HG03103 (cell line): ENCODE measurements around the gene CHMP3.

Experiments
- ATAC-seq: cut with Tn5 transposase; IDR thresholded peaks from one replicate; pipeline ENCODE4 v1.9.1; 2021; ENCODE audit warnings: low read depth; ENCODE audit not compliant: unreplicated experiment

The CHMP3 gene

DNA sequence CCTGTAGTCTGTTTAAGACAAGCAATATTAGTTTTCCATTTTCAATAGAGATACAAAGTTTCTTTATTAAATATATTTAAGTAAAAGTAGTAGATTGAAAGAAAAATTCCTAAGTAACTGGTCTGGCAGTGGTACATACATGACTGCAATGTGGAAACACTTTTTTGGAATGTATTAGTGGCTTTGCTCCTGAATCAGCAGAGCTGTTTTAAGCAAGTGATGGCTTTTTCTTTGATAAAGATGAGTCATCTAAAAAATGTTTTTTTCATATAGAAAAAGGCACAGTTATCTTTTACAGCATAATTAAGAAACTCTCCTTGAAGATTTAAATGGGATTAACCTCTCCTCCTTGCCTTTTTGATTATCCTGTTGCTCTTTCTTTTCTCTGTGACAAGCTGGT lies 87.2 kb downstream of the CHMP3 start:
- ATAC-seq, result no peak

DNA sequence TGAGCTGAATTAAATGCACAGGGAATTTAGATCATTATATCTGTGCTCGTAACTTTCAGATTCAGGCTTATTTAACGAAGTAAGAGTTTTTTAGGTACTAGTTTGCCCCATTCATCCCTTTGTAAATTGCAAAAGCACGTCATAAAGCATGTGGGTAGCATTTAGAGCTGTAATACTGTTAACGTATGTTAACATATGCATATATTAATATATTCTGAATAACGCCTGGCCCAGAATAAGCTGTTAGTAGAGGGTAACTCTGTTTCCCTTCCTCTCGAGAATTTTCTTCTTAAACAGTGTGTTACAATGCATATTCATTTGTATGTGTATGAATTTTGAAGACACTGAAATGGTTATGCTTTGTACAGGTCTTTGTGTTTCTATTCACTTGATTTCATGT lies 91.6 kb downstream of the CHMP3 start:
- no peak for ATAC-seq

DNA sequence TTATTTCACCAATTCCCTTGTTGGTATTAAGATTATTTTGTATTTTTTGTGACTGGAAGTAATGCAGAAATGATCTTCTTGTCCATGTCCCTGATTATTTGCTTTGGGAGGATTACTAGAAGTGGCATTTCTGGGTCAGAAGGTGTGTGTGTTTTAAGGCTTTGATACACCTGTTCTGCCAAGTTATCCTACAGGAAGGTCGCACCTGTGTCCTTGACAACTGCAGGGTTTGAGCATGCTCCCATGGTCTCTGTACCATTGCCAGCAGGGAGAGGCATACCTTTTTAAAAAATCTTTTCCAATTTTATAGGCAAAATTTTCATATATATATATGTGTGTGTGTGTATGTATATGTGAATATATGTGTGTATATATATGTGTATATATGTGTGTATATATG lies 92.4 kb downstream of the CHMP3 start:
- ATAC-seq, result no peak

DNA sequence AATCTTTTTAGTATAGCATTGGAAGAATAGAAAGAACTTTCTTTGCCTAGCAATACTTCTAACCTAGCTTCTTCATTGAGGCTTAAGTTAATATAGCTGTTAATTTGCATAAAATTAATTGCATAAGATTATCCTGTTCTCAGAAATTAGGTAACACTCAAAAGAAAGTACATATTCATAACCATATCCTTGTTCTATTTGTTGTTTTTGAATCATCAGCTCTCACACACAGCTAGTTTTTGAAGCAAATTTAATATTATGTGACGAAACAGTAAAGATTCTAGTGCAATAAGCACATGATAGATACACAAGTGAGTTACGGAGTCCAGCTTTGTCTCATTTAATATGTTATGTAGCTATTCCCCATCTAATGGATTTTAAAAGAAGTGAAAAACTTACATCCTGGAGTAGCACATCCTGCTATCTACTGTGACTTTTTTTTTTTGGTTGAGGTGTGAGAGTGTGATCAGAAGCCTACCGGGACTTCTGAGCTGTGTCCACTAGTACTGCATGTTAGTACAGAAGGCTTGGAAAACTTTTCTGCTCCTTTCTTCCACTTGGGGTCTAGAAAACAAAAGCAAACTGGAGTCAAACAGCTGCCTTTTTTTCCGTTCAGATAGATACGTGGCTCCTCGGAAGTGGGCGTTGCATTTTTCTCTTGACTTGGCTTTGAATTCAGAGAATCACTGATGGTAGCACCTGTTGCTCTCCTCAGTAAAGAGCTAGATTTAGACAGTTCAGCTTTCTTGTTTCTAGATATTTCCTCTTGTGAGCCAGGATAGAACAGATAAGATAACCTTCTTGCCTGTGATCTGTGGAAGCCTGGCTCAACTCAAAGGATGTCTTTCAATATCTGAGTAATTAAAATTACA lies 94.8 kb downstream of the CHMP3 start:
- ATAC-seq, result no peak

DNA sequence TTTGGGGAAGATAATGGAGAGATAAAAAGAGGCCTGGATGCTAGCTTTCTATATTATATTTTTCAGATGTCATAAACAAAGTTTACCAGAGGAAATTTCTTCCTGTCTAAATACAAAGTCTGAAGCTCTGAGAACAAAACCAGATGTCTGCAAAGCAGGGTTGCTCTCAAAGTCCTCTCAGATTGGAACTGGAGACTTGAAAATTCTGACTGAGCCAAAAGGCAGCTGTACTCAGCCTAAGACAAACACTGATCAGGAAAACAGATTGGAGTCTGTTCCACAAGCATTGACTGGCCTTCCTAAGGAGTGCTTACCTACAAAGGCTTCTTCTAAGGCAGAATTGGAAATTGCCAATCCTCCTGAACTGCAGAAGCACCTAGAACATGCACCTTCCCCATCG lies 96.9 kb downstream of the CHMP3 start:
- no peak for ATAC-seq

DNA sequence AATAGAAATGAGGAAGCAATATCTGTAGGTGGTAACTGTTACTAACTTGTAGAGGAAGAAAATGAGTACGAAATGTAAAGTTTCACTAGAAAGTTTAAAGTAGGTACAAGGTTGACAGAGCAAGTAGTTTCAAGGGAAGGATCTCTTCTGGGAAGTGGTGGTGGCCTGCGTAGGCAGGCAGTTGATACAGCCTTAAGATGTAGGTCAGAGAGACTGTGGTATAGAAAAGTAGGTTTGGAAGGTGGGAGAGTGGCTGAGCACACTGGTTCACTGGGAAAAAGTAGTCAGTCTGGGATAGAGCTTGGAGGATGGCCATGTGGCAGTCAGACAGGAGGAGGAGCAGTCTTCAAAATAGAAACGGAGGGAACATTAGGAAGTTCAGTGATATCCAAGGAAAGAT lies 98.6 kb downstream of the CHMP3 start:
- ATAC-seq, result no peak

DNA sequence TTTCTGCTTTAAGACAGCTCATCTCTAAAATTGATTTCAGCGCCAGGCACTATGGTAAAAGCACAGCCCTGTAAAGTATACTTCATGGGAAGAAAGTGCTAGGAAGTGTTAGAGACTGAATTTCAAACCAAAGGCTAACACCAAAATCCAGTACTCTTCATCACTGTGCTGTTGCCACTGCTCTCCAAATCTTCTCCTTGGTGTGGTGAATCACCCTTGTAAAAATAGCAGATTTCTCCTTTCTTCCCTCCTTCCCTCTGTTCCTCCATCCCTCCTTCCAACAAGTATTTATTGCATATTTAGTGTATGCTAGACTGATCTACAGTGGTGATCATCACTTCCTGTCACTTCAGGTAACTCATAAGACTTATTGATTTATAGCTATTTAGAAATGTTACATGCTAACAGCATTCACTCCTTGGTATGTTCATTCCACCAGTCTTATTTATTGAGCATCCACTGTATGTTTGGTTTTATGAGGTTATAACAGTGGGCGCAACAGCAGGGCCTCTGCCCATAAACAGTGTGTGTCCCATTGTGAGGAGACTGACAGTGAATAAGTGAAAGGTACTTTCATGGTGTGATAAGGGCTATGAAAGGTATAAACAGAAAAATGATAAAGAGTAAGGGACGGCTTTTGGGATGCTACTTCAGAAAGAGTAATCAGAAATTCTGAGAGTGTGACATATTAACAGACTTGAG lies 102.0 kb downstream of the CHMP3 start:
- no peak for ATAC-seq

DNA sequence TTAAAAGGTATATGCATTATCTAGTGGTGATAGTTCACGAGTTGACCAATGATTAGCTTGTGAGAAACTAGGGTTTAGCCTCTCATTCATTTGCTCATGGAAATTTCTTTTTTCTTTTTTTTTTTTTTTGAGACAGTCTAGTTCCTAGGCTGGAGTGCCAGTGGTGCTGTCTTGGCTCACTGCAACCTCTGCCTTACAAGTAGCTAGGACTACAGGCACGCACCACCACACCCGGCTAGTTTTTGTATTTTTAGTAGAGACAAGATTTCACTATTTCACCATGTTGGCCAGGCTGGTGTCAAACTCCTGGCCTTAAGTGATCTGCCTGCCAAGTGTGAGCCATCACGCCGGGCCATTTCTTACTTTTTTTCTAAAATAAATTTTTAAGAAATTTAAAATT lies 108.1 kb downstream of the CHMP3 start:
- ATAC-seq, result no peak

DNA sequence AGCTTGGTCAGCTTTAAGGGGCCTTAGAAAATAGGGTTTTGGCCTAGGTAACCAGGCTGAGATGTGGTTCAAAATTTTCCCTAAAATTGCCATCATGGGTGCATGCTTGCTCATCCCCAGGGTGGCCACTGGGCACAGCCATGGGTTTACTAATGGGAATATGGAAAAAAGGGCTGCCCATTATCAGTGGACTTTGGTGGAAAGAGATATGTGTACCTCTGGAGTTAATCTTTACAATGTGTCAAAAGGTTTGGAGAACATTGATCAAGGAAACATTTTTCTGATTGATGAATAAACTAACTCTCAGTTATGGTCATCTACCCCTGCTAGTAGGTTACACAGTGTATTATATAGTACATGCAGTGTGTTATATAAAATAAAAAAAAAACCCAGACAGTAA lies 109.0 kb downstream of the CHMP3 start:
- ATAC-seq, result no peak

DNA sequence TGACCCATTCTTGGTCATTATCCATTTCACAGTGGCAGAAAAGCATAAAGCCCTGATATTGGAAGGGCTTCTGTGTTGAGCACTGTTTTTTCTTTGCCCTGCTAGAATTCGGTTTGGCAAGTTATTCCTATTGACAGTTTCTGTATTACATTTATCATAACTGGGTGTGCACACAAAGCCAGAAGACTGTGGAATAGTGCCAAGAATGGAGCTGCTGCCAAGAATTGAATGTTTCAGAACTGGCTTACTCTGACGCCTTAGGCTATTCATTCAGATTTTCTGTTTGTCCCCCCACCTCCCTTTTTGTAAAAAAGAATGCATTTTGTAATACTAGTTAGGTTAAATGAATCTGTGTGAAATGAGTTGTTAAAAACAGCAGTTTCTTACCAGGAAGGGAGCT lies 109.4 kb downstream of the CHMP3 start:
- no peak for ATAC-seq
